Measurements from ENCODE around the gene FMNL2. TPM values are rescaled to one million over a fixed set of nuclear protein-coding genes. Genes with fewer than 3 reads are reported as not detected.

Gene FMNL2
- total RNA-seq, 1 experiment from 2014 or later: 33.6 TPM

DNA sequence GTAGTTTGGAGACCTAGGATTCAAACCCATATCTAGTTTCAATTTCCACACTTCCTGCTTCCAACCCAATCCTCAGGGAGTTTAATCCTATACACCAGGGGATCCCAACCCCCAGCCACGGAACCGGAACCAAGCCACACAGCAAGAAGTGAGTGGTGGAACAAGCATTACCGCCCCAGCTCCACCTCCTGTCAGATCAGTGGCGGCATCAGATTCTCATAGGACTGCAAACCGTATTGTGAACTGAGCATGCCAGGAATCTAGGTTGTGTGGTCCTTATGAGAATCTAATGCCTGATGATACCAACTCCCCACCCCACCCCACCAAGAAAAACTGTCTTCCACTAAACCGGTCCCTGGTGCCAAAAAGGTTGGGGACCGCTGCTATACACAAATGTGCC is 329.8 kb downstream of the FMNL2 start:
- no peak overlapping the region for H3K4me3 Mint-ChIP-seq
- Histone ChIP-seq H4K5ac (ENCODE audit: insufficient read length, low read depth, low read length) (no peak overlapping the region), H3K56ac (ENCODE audit: insufficient read length, low read depth, low read length) (no peak overlapping the region), H3K4me2 (ENCODE audit: insufficient read depth, insufficient read length, low read length) (no peak overlapping the region), H3K27me3 (ENCODE audit: insufficient read depth, low read length) (no peaks in the 10 kb centered on the region), H2BK5ac (ENCODE audit: insufficient read length, low read length) (no peak overlapping the region), H3K79me1 (ENCODE audit: insufficient read depth, low read depth, low read length, poor library complexity, severe bottlenecking) (no peaks in the 10 kb centered on the region), H3K23me2 (ENCODE audit: insufficient read length, low read depth, low read length, poor library complexity, severe bottlenecking) (no peaks in the 10 kb centered on the region), H3K79me2 (ENCODE audit: insufficient read depth, low read length) (no peaks in the 10 kb centered on the region), H3K9me3 (ENCODE audit: control insufficient read depth, low read depth, low read length) (no peaks in the 10 kb centered on the region), H2AFZ (ENCODE audit: low read length) (no peak overlapping the region), H3K9ac (ENCODE audit: extremely low read depth, insufficient read length, low read length) (no peak overlapping the region), H2BK15ac (ENCODE audit: low read depth, low read length) (no peak overlapping the region), H3T11ph (ENCODE audit: low read length) (no peak overlapping the region), H2BK120ac (ENCODE audit: low read depth, low read length, poor library complexity, severe bottlenecking) (no peak overlapping the region), H4K91ac (ENCODE audit: insufficient read length, low read depth, low read length) (no peak overlapping the region), H4K8ac (replicated peaks; ENCODE audit: insufficient read length, low read depth, low read length) (no peak overlapping the region), H3K27ac (ENCODE audit: insufficient read length, low read depth, low read length) (no peak overlapping the region), H2BK20ac (ENCODE audit: low read depth, low read length, poor library complexity, severe bottlenecking) (no peak overlapping the region), H3K23ac (ENCODE audit: insufficient read length, low read depth, low read length) (no peak overlapping the region), H3K18ac (ENCODE audit: insufficient read length, low read depth, low read length) (no peak overlapping the region), H3K4me1 (ENCODE audit: insufficient read depth, low read length) (no peaks in the 10 kb centered on the region), H3K14ac (ENCODE audit: insufficient read depth, low read length) (no peak overlapping the region), H3K4ac (ENCODE audit: low read depth, low read length) (no peak overlapping the region), H4K20me1 (ENCODE audit: control insufficient read depth, insufficient read depth, insufficient read length) (no peaks in the 10 kb centered on the region), H2AK5ac (ENCODE audit: insufficient read length, low read length) (no peak overlapping the region), H2BK12ac (ENCODE audit: insufficient read length, low read depth, low read length) (no peak overlapping the region)
- TF ChIP-seq, protein P1, sequence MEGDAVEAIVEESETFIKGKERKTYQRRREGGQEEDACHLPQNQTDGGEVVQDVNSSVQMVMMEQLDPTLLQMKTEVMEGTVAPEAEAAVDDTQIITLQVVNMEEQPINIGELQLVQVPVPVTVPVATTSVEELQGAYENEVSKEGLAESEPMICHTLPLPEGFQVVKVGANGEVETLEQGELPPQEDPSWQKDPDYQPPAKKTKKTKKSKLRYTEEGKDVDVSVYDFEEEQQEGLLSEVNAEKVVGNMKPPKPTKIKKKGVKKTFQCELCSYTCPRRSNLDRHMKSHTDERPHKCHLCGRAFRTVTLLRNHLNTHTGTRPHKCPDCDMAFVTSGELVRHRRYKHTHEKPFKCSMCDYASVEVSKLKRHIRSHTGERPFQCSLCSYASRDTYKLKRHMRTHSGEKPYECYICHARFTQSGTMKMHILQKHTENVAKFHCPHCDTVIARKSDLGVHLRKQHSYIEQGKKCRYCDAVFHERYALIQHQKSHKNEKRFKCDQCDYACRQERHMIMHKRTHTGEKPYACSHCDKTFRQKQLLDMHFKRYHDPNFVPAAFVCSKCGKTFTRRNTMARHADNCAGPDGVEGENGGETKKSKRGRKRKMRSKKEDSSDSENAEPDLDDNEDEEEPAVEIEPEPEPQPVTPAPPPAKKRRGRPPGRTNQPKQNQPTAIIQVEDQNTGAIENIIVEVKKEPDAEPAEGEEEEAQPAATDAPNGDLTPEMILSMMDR (conservative IDR thresholded peaks at IDR 0.05): no peak
- no peaks in the 10 kb centered on the region for H3K27me3 Mint-ChIP-seq (ENCODE audit: low read depth)
- no peak for DNase-seq
- no peaks in the 10 kb centered on the region for H3K4me1 Mint-ChIP-seq
- H3K36me3 Mint-ChIP-seq (ENCODE audit: insufficient read depth in 1 of 3, low read depth in 3 of 3): peaks cover 48 to 87% (median 87%) of the 10 kb centered on the region in 3 experiments; a peak in 6 of 7 replicates
- H3K27ac Mint-ChIP-seq: no peak overlapping the region; a peak in 1 of 7 replicates
- H3K9me3 Mint-ChIP-seq: no peaks in the 10 kb centered on the region
- WGBS (ENCODE audit: extremely low coverage, insufficient read length, low lambda C conversion rate): no CpG with 5 or more reads among the region's 7 CpGs

Measured in H9 (cell line).